Prostate gland (tissue), 2 donors: Measurements from ENCODE around the gene ZBTB16.

ENCODE experiments used
- POLR2A ChIP-seq: fragments of 450-650 bp; IDR thresholded peaks from one replicate; pipeline ENCODE4 v1.6.1; 2016; ENCODE audit warnings: antibody characterized with exemption, mild to moderate bottlenecking
- TF ChIP-seq, protein P1 (sequence below), 4 experiments: fragments of 200-600 bp in 2 of 4; fragments of 450-650 bp in 2 of 4; sonication (generic) in 2 of 4; IDR thresholded peaks; 1 replicate in 3 of 4; 2 replicates in 1 of 4; pipeline ENCODE4 v1.5.1; 2016 to 2019; ENCODE audit warnings: antibody characterized with exemption in 4 of 4, mild to moderate bottlenecking in 2 of 4, moderate library complexity in 2 of 4

DNA sequence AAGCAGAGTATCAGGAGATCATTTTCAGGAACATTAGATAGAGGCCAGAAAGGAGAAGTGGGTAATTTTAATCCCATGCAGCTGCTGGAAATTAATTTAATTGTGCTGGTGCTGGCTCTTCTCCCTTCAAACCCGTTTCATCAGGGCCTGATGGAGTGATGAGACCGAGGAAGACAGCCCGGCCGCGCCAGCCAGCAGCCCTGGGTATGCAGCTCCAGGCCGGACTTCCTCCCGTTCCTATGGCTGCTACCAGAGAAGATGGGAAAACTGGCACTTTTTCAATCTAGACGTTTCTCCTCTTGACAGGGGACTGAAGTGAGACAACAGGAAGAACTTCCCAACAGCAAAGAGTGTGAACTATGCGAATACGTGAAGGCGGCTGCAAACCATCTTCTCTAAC, 24.6 kb upstream of the ZBTB16 start:
- TF ChIP-seq, protein P1, sequence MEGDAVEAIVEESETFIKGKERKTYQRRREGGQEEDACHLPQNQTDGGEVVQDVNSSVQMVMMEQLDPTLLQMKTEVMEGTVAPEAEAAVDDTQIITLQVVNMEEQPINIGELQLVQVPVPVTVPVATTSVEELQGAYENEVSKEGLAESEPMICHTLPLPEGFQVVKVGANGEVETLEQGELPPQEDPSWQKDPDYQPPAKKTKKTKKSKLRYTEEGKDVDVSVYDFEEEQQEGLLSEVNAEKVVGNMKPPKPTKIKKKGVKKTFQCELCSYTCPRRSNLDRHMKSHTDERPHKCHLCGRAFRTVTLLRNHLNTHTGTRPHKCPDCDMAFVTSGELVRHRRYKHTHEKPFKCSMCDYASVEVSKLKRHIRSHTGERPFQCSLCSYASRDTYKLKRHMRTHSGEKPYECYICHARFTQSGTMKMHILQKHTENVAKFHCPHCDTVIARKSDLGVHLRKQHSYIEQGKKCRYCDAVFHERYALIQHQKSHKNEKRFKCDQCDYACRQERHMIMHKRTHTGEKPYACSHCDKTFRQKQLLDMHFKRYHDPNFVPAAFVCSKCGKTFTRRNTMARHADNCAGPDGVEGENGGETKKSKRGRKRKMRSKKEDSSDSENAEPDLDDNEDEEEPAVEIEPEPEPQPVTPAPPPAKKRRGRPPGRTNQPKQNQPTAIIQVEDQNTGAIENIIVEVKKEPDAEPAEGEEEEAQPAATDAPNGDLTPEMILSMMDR (IDR thresholded peaks at IDR 0.05) = no peak
- TF ChIP-seq POLR2A = no peak
